NB4 (cell line): ENCODE data around the gene DYNC1I1.

Source experiments
- POLR2A ChIP-seq: IDR thresholded peaks from 2 replicates; pipeline ENCODE4 v1.6.1; 2011; ENCODE audit warnings: mild to moderate bottlenecking; ENCODE audit not compliant: insufficient read length; ENCODE audit errors: extremely low read depth
- TF ChIP-seq, protein P1 (sequence below): IDR thresholded peaks from one replicate; pipeline ENCODE4 v1.5.1; 2012; ENCODE audit warnings: low read depth, low read length
- TF ChIP-seq, protein P2 (sequence below): IDR thresholded peaks from 2 replicates; pipeline ENCODE4 v1.6.1; 2011; ENCODE audit warnings: low read depth, low read length

DNA sequence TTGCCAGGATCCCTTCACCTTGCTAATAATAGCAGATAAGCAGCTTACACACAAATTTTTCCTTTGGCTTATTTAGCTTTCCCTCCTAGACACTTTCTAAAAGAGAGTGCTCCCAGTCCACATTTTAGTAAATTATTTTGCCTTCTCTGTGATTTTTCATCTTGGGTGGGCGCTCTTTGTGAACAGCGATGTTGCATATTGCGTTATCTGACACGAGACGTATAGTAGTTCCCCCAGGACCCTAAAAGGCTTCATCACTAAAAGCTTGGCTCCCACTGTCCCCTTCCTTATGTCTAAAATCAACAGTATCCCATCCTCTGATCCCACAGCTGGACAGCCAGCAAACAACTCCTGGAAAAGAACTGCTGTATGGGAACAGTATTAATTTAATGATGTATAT is 232.9 kb downstream of the DYNC1I1 start:
- TF ChIP-seq POLR2A: no peak
- TF ChIP-seq, protein P1, sequence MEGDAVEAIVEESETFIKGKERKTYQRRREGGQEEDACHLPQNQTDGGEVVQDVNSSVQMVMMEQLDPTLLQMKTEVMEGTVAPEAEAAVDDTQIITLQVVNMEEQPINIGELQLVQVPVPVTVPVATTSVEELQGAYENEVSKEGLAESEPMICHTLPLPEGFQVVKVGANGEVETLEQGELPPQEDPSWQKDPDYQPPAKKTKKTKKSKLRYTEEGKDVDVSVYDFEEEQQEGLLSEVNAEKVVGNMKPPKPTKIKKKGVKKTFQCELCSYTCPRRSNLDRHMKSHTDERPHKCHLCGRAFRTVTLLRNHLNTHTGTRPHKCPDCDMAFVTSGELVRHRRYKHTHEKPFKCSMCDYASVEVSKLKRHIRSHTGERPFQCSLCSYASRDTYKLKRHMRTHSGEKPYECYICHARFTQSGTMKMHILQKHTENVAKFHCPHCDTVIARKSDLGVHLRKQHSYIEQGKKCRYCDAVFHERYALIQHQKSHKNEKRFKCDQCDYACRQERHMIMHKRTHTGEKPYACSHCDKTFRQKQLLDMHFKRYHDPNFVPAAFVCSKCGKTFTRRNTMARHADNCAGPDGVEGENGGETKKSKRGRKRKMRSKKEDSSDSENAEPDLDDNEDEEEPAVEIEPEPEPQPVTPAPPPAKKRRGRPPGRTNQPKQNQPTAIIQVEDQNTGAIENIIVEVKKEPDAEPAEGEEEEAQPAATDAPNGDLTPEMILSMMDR: no peak
- TF ChIP-seq, protein P2, sequence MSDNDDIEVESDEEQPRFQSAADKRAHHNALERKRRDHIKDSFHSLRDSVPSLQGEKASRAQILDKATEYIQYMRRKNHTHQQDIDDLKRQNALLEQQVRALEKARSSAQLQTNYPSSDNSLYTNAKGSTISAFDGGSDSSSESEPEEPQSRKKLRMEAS: no peak
